ENCODE measurements around the gene MS4A4A. TPM values are rescaled to one million over a fixed set of nuclear protein-coding genes. Genes with fewer than 3 reads are reported as not detected.
A peak's percentile ranks its signal among the peaks of the same experiment; 100 is the strongest.
"Not testable (repeated sequence)": the region's sequence is repeated elsewhere in the genome, so short reads cannot be mapped to it uniquely, and the experiment has no call there.

Gene MS4A4A
- total RNA-seq, 1 donor from 2014 or later, result not detected

GRCh38 chr11:60301884-60302283, 21.4 kb downstream of the MS4A4A start:
- DNase-seq (ENCODE audit: low read depth in 2 of 2), result not testable (repeated sequence)

- DNase-seq (ENCODE audit: low read depth in 2 of 2), result no peak
These were observed 23.2 kb downstream of the MS4A4A start for GRCh38 chr11:60303661-60304060.

- peak in 1 of 2 donors; percentile 4 for DNase-seq (ENCODE audit: low read depth in 2 of 2)
These were observed 25.6 kb downstream of the MS4A4A start for GRCh38 chr11:60305906-60306619.

- no peak for DNase-seq (ENCODE audit: low read depth in 2 of 2)
These were observed 27.2 kb downstream of the MS4A4A start for GRCh38 chr11:60307507-60308195.

- no peak for DNase-seq (ENCODE audit: low read depth in 2 of 2)
These were observed 30.0 kb downstream of the MS4A4A start for GRCh38 chr11:60310407-60310998.

GRCh38 chr11:60314635-60315321, 34.3 kb downstream of the MS4A4A start:
- DNase-seq (ENCODE audit: low read depth in 2 of 2), result peak in 1 of 2 donors; percentile 77

GRCh38 chr11:60315871-60316270, 35.4 kb downstream of the MS4A4A start:
- peak in 1 of 2 donors; percentile 4 for DNase-seq (ENCODE audit: low read depth in 2 of 2)

- DNase-seq (ENCODE audit: low read depth in 2 of 2), result no peak
These were observed 35.9 kb downstream of the MS4A4A start for GRCh38 chr11:60316317-60316716.

- DNase-seq (ENCODE audit: low read depth in 2 of 2), result no peak
These were observed 38.3 kb downstream of the MS4A4A start for GRCh38 chr11:60318726-60319125.

- no peak for DNase-seq (ENCODE audit: low read depth in 2 of 2)
These were observed 40.6 kb downstream of the MS4A4A start for GRCh38 chr11:60321051-60321450.

GRCh38 chr11:60326955-60327354, 46.5 kb downstream of the MS4A4A start, which contains the start of gene MS4A6E:
TSS of gene MS4A6E (plus strand) at chr11:60327255. CDS start at chr11:60334896, 7,641 bp downstream.
- DNase-seq (ENCODE audit: low read depth in 2 of 2), result no peak

GRCh38 chr11:60328460-60328859, 48.0 kb downstream of the MS4A4A start:
- DNase-seq (ENCODE audit: low read depth in 2 of 2), result no peak

GRCh38 chr11:60332846-60333245, 52.4 kb downstream of the MS4A4A start:
- no peak for DNase-seq (ENCODE audit: low read depth in 2 of 2)

- peak; percentile 30 to 58 for DNase-seq (ENCODE audit: low read depth in 2 of 2)
These were observed 53.6 kb downstream of the MS4A4A start for GRCh38 chr11:60334005-60334620.

- no peak for DNase-seq (ENCODE audit: low read depth in 2 of 2)
These were observed 56.4 kb downstream of the MS4A4A start for GRCh38 chr11:60336767-60337391.

- DNase-seq (ENCODE audit: low read depth in 2 of 2), result no peak
These were observed 57.6 kb downstream of the MS4A4A start for GRCh38 chr11:60338053-60338452.

- DNase-seq (ENCODE audit: low read depth in 2 of 2), result no peak
These were observed 58.9 kb downstream of the MS4A4A start for GRCh38 chr11:60339356-60339755.

GRCh38 chr11:60343094-60343704, 62.7 kb downstream of the MS4A4A start:
- peak in 1 of 2 donors; percentile 29 for DNase-seq (ENCODE audit: low read depth in 2 of 2)

- DNase-seq (ENCODE audit: low read depth in 2 of 2), result no peak
These were observed 63.7 kb downstream of the MS4A4A start for GRCh38 chr11:60344146-60344545.

GRCh38 chr11:60345489-60345888, 65.0 kb downstream of the MS4A4A start:
- DNase-seq (ENCODE audit: low read depth in 2 of 2), result peak; percentile 16 to 56
